B cell (primary cell): Measurements from ENCODE around the gene SLC9A5. TPM values are rescaled to one million over a fixed set of nuclear protein-coding genes. Genes with fewer than 3 reads are reported as not detected.

Experiments
- ATAC-seq: fragments of 200-7000 bp; cut with Tn5 transposase; one replicate; pipeline ENCODE4 v1.10.0; 2021; ENCODE audit warnings: low read depth, mild to moderate bottlenecking, moderate number of reproducible peaks, moderate library complexity
- CTCF ChIA-PET: fragments of 350-600 bp; sonication (Branson Sonifier 250); formaldehyde crosslinking; loops from one replicate; lab custom pipeline; 2021; ENCODE audit warnings: antibody characterized with exemption, inconsistent platforms; lab: Charles Lee
- POLR2A ChIA-PET: fragments of 350-600 bp; sonication (Branson Sonifier 250); formaldehyde crosslinking; loops from one replicate; lab custom pipeline; 2021; ENCODE audit warnings: antibody characterized with exemption; lab: Charles Lee
- DNase-seq: peaks from one replicate; pipeline ENCODE4 v3.0.0; 2013
- H2AFZ ChIP-seq: 2 replicates; pipeline ENCODE4 v1.6.1; 2012; ENCODE audit warnings: mild to moderate bottlenecking, low read depth, low read length; ENCODE audit not compliant: insufficient read depth, poor library complexity, severe bottlenecking
- H3K27ac ChIP-seq, 2 donors: 1 replicate in 1 of 2; 2 replicates in 1 of 2; pipeline ENCODE4 v1.5.1; 2012 to 2013; ENCODE audit warnings: low read length in 2 of 2, mild to moderate bottlenecking in 2 of 2, moderate library complexity in 1 of 2
- H3K27me3 ChIP-seq, 4 experiments: fragments of 200-600 bp in 1 of 4; sonication (generic) in 1 of 4; replicated peaks in 1 of 4; 1 replicate in 2 of 4; 2 replicates in 2 of 4; pipeline versions ENCODE4 v1.6.1 to v1.7.0; 2013 to 2016; ENCODE audit warnings: low read length in 3 of 4, mild to moderate bottlenecking in 2 of 4, mixed read lengths in 1 of 4, moderate library complexity in 1 of 4; ENCODE audit not compliant: insufficient read depth in 4 of 4, control insufficient read depth in 3 of 4; ENCODE audit errors: control extremely low read depth in 1 of 4
- H3K36me3 ChIP-seq, 2 experiments: replicated peaks in 1 of 2; 1 replicate in 1 of 2; 2 replicates in 1 of 2; pipeline versions ENCODE4 v1.6.1 to v1.7.1; 2013; ENCODE audit warnings: low read length in 1 of 2; ENCODE audit not compliant: insufficient read depth in 2 of 2, control insufficient read depth in 1 of 2; ENCODE audit errors: control extremely low read depth in 1 of 2, extremely low read depth in 1 of 2
- H3K4me1 ChIP-seq, 2 donors: fragments of 200-600 bp in 1 of 2; sonication (generic) in 1 of 2; 1 replicate in 1 of 2; 2 replicates in 1 of 2; pipeline versions ENCODE4 v1.5.1 to v1.6.1; 2013 to 2017; ENCODE audit warnings: low read length in 2 of 2; ENCODE audit not compliant: control insufficient read depth in 2 of 2, insufficient read depth in 2 of 2
- H3K4me2 ChIP-seq: replicated peaks from 2 replicates; pipeline ENCODE3; 2012; ENCODE audit warnings: mild to moderate bottlenecking, low read depth, low read length; ENCODE audit not compliant: poor library complexity, severe bottlenecking
- H3K4me3 ChIP-seq, 5 experiments: fragments of 200-600 bp in 1 of 5; sonication (generic) in 1 of 5; 1 replicate in 3 of 5; 2 replicates in 2 of 5; pipeline versions ENCODE4 v1.5.1 to v1.7.0; 2011 to 2016; ENCODE audit warnings: low read length in 4 of 5, mild to moderate bottlenecking in 4 of 5, low read depth in 2 of 5, control low read depth in 1 of 5, moderate library complexity in 1 of 5; ENCODE audit not compliant: insufficient read depth in 1 of 5; ENCODE audit errors: control extremely low read depth in 1 of 5, extremely low read depth in 1 of 5
- H3K79me2 ChIP-seq: fragments of 200-600 bp; sonication (generic); one replicate; pipeline ENCODE4 v1.6.0; 2016; ENCODE audit warnings: low read length; ENCODE audit not compliant: control insufficient read depth, insufficient read depth
- H3K9ac ChIP-seq: fragments of 200-600 bp; sonication (generic); 2 replicates; pipeline ENCODE4 v1.6.1; 2017; ENCODE audit warnings: mild to moderate bottlenecking, low read length, moderate library complexity
- H3K9me3 ChIP-seq, 3 donors: one replicate each; pipeline versions ENCODE4 v1.6.1 to v1.7.1; 2013; ENCODE audit warnings: low read length in 2 of 3; ENCODE audit not compliant: control insufficient read depth in 2 of 3, insufficient read depth in 1 of 3; ENCODE audit errors: control extremely low read depth in 1 of 3
- H4K20me1 ChIP-seq: 2 replicates; pipeline ENCODE4 v1.6.0; 2012; ENCODE audit warnings: mild to moderate bottlenecking, low read length; ENCODE audit not compliant: insufficient read depth, control insufficient read depth, poor library complexity, severe bottlenecking
- H3K27ac Mint-ChIP-seq: one replicate; pipeline ENCODE4 v1.8.0; 2021; ENCODE audit warnings: mixed read lengths
- H3K27me3 Mint-ChIP-seq: one replicate; pipeline ENCODE4 v1.8.0; 2021; ENCODE audit warnings: mixed read lengths
- H3K4me1 Mint-ChIP-seq: one replicate; pipeline ENCODE4 v1.8.0; 2021; ENCODE audit warnings: mixed read lengths
- H3K4me3 Mint-ChIP-seq: one replicate; pipeline ENCODE4 v1.8.0; 2021; ENCODE audit warnings: mixed read lengths
- H3K9me3 Mint-ChIP-seq: one replicate; pipeline ENCODE4 v1.8.0; 2022; ENCODE audit warnings: mixed read lengths; ENCODE audit not compliant: insufficient read depth
- EZH2 ChIP-seq: IDR thresholded peaks from 2 replicates; pipeline ENCODE4 v1.6.1; 2012; ENCODE audit warnings: borderline replicate concordance, low read depth, mild to moderate bottlenecking, moderate library complexity, low read length; ENCODE audit not compliant: insufficient read depth, poor library complexity, severe bottlenecking
- intact Hi-C: fragments of 100-400 bp; cut with micrococcal nuclease; formaldehyde crosslinking; loops from one replicate; pipeline ENCODE4 v1.10.0; 2022
- polyA plus RNA-seq: library from polyadenylated mRNA; depleted of rRNA; stranded (reverse); fragments of >200 nt; gene quantifications from 2 replicates; pipeline ENCODE4 v1.2.3, GENCODE V29; 2012
- small RNA-seq: library from RNA; depleted of rRNA; stranded (forward); fragments of <200 nt; gene quantifications from one replicate; pipeline ENCODE3, GENCODE V24; 2012; ENCODE audit warnings: low replicate concordance, low read depth; ENCODE audit not compliant: insufficient read length
- total RNA-seq, 2 donors: library from RNA; stranded (reverse); fragments of 120-200 nt in 1 of 2; gene quantifications; 1 replicate in 1 of 2; 2 replicates in 1 of 2; pipeline versions ENCODE4 v1.2.3 to v1.2.4, GENCODE V29; 2013 to 2022
- TF ChIP-seq, protein P1 (sequence below): fragments of 200-600 bp; IDR thresholded peaks from one replicate; pipeline ENCODE4 v1.8.0; 2022; ENCODE audit warnings: antibody characterized with exemption, mild to moderate bottlenecking

Gene SLC9A5
- total and polyA plus RNA-seq, 2 donors (not counting 1 experiment from before 2014, with no cell fraction given), result 1.7 TPM

DNA sequence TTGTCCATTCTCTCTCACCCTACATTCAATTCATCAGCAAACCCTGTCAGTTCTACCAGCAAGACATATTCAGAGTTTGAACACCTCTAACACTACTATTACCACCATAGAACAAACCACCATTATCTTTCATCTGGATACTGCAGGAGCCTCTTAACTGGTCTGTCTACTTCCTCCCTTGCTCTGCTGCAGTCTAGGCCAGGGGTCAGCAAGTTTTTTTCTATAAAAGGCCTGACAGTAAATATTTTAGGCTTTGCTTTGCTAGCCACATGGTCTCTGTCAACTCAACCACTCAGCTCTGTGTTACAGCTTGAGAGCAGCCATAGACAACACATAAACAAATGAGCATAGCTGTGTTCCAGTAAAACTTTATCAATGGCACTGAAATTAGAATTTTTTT lies 63.9 kb downstream of the SLC9A5 start:
- CTCF ChIA-PET, result interaction anchor here (0.7 to 1.6 kb wide), 2 partner anchors 12 to 42 kb away, joined by 3 to 9 read pairs; no protein-coding TSS in a partner anchor
- Histone ChIP-seq H3K4me1 (peaks cover 6 to 9% of the 10 kb centered on the region in 2 donors), H3K79me2 (no peaks in the 10 kb centered on the region), H3K4me3 (no peak overlapping the region), H4K20me1 (no peaks in the 10 kb centered on the region), H3K36me3 (no peaks in the 10 kb centered on the region), H3K9ac (no peak overlapping the region), H3K9me3 (no peaks in the 10 kb centered on the region), H3K27me3 (no peaks in the 10 kb centered on the region), H2AFZ (no peak overlapping the region), H3K27ac (no peak overlapping the region), H3K4me2 (no peak overlapping the region)
- POLR2A ChIA-PET, result interaction anchor here (0.7 kb wide), 1 partner anchor 42 kb away, joined by 3 read pairs; no protein-coding TSS in a partner anchor
- H3K4me1 Mint-ChIP-seq, result peaks cover 5% of the 10 kb centered on the region
- H3K4me3 Mint-ChIP-seq, result no peak overlapping the region
- H3K9me3 Mint-ChIP-seq, result no peaks in the 10 kb centered on the region
- intact Hi-C loops, result no loop called here
- DNase-seq (no peak), ATAC-seq (no peak)
- no peak for TF ChIP-seq EZH2
- TF ChIP-seq, protein P1, sequence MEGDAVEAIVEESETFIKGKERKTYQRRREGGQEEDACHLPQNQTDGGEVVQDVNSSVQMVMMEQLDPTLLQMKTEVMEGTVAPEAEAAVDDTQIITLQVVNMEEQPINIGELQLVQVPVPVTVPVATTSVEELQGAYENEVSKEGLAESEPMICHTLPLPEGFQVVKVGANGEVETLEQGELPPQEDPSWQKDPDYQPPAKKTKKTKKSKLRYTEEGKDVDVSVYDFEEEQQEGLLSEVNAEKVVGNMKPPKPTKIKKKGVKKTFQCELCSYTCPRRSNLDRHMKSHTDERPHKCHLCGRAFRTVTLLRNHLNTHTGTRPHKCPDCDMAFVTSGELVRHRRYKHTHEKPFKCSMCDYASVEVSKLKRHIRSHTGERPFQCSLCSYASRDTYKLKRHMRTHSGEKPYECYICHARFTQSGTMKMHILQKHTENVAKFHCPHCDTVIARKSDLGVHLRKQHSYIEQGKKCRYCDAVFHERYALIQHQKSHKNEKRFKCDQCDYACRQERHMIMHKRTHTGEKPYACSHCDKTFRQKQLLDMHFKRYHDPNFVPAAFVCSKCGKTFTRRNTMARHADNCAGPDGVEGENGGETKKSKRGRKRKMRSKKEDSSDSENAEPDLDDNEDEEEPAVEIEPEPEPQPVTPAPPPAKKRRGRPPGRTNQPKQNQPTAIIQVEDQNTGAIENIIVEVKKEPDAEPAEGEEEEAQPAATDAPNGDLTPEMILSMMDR, result no peak
- no peak overlapping the region for H3K27ac Mint-ChIP-seq
- peaks cover 6% of the 10 kb centered on the region for H3K27me3 Mint-ChIP-seq

- intact Hi-C loops, result no loop called here
- H3K9ac ChIP-seq, result no peak overlapping the region
Measured at GRCh38 chr16:67317853-67318252, 69.1 kb downstream of the SLC9A5 start.

More at GRCh38 chr16:67317853-67318252, 69.1 kb downstream of the SLC9A5 start:
- Histone ChIP-seq H3K36me3 (no peaks in the 10 kb centered on the region), H3K4me2 (no peak overlapping the region), H3K4me3 (no peak overlapping the region), H3K27me3 (no peaks in the 10 kb centered on the region), H3K4me1 (no peaks in the 10 kb centered on the region), H3K79me2 (no peaks in the 10 kb centered on the region), H3K27ac (no peak overlapping the region), H4K20me1 (no peaks in the 10 kb centered on the region), H3K9me3 (no peaks in the 10 kb centered on the region), H2AFZ (no peak overlapping the region)
- CTCF ChIA-PET, result interaction anchor here (0.6 kb wide), 1 partner anchor 310 kb away, joined by 3 read pairs; no protein-coding TSS in a partner anchor
- no peak for TF ChIP-seq EZH2
- TF ChIP-seq, protein P1, result no peak
- no peak for ATAC-seq
- POLR2A ChIA-PET, result no interaction called here
- Mint-ChIP-seq H3K4me1 (no peaks in the 10 kb centered on the region), H3K4me3 (no peak overlapping the region), H3K9me3 (no peaks in the 10 kb centered on the region), H3K27me3 (peaks cover 16% of the 10 kb centered on the region), H3K27ac (no peak overlapping the region)
- DNase-seq, result no peak

Small RNA genes within 50 kb of the gene (small RNA-seq; reads per million reads assigned to genes)
- gene MIR328, result not detected

Other genes with a start within 250 kb of the SLC9A5 start
- 89.0 and 101 TPM in 2 replicates for gene CBFB, start 219.8 kb upstream of the SLC9A5 start, total RNA-seq
- 19.5 and 43.2 TPM in 2 replicates for gene CBFB, start 219.8 kb upstream of the SLC9A5 start, polyA plus RNA-seq
- 20.7 and 23.0 TPM in 2 replicates for gene PHAF1, start 139.0 kb upstream of the SLC9A5 start, total RNA-seq
- gene PHAF1, start 139.0 kb upstream of the SLC9A5 start, polyA plus RNA-seq, result 18.5 and 18.8 TPM in 2 replicates
- 1.2 and 1.6 TPM in 2 replicates for gene B3GNT9, start 98.0 kb upstream of the SLC9A5 start, total RNA-seq
- 2.4 and 2.5 TPM in 2 replicates for gene B3GNT9, start 98.0 kb upstream of the SLC9A5 start, polyA plus RNA-seq
- gene TRADD, start 89.1 kb upstream of the SLC9A5 start, total RNA-seq, result 51.9 and 52.4 TPM in 2 replicates
- 66.9 and 73.5 TPM in 2 replicates for gene TRADD, start 89.1 kb upstream of the SLC9A5 start, polyA plus RNA-seq
- gene FBXL8, start 89.0 kb upstream of the SLC9A5 start, total RNA-seq, result 5.1 and 5.8 TPM in 2 replicates
- gene FBXL8, start 89.0 kb upstream of the SLC9A5 start, polyA plus RNA-seq, result 16.1 and 20.5 TPM in 2 replicates
- 7.4 and 11.9 TPM in 2 replicates for gene HSF4, start 84.2 kb upstream of the SLC9A5 start, total RNA-seq
- 12.2 and 29.3 TPM in 2 replicates for gene HSF4, start 84.2 kb upstream of the SLC9A5 start, polyA plus RNA-seq
- 0.66 and 0.96 TPM in 2 replicates for gene NOL3, start 78.4 kb upstream of the SLC9A5 start, total RNA-seq
- gene NOL3, start 78.4 kb upstream of the SLC9A5 start, polyA plus RNA-seq, result 0.60 and 2.3 TPM in 2 replicates
- gene MATCAP1, start 65.0 kb upstream of the SLC9A5 start, total RNA-seq, result 6.2 and 12.4 TPM in 2 replicates
- gene MATCAP1, start 65.0 kb upstream of the SLC9A5 start, polyA plus RNA-seq, result 8.9 and 9.1 TPM in 2 replicates
- not detected in 2 replicates for gene EXOC3L1, start 58.8 kb upstream of the SLC9A5 start, total RNA-seq
- not detected in 2 replicates for gene EXOC3L1, start 58.8 kb upstream of the SLC9A5 start, polyA plus RNA-seq
- 104 and 106 TPM in 2 replicates for gene E2F4, start 56.8 kb upstream of the SLC9A5 start, total RNA-seq
- gene E2F4, start 56.8 kb upstream of the SLC9A5 start, polyA plus RNA-seq, result 188 and 195 TPM in 2 replicates
- 8.3 and 9.6 TPM in 2 replicates for gene ELMO3, start 49.8 kb upstream of the SLC9A5 start, total RNA-seq
- 7.9 and 9.1 TPM in 2 replicates for gene ELMO3, start 49.8 kb upstream of the SLC9A5 start, polyA plus RNA-seq
- gene TMEM208, start 21.8 kb upstream of the SLC9A5 start, total RNA-seq, result 36.3 and 40.4 TPM in 2 replicates
- gene TMEM208, start 21.8 kb upstream of the SLC9A5 start, polyA plus RNA-seq, result 31.5 and 36.1 TPM in 2 replicates
- 46.9 and 47.3 TPM in 2 replicates for gene FHOD1, start 1.5 kb upstream of the SLC9A5 start, total RNA-seq
- 44.1 and 46.3 TPM in 2 replicates for gene FHOD1, start 1.5 kb upstream of the SLC9A5 start, polyA plus RNA-seq
- 6.0 and 6.7 TPM in 2 replicates for gene PLEKHG4, start 30.6 kb downstream of the SLC9A5 start, total RNA-seq
- gene PLEKHG4, start 30.6 kb downstream of the SLC9A5 start, polyA plus RNA-seq, result 4.6 and 7.1 TPM in 2 replicates
- gene KCTD19, start 77.8 kb downstream of the SLC9A5 start, total RNA-seq, result not detected in 2 replicates
- 0.22 and 0.52 TPM in 2 replicates for gene KCTD19, start 77.8 kb downstream of the SLC9A5 start, polyA plus RNA-seq
- gene LRRC36, start 77.8 kb downstream of the SLC9A5 start, total RNA-seq, result not detected in 2 replicates
- 0.98 and 1.5 TPM in 2 replicates for gene LRRC36, start 77.8 kb downstream of the SLC9A5 start, polyA plus RNA-seq
- gene TPPP3, start 144.5 kb downstream of the SLC9A5 start, total RNA-seq, result not detected in 2 replicates
- 0.29 and 0.31 TPM in 2 replicates for gene TPPP3, start 144.5 kb downstream of the SLC9A5 start, polyA plus RNA-seq
- gene ZDHHC1, start 167.5 kb downstream of the SLC9A5 start, total RNA-seq, result 2.4 and 2.8 TPM in 2 replicates
- 0.58 and 0.71 TPM in 2 replicates for gene ZDHHC1, start 167.5 kb downstream of the SLC9A5 start, polyA plus RNA-seq
- not detected in 2 replicates for gene HSD11B2, start 182.1 kb downstream of the SLC9A5 start, total RNA-seq
- gene HSD11B2, start 182.1 kb downstream of the SLC9A5 start, polyA plus RNA-seq, result 0.06 and 0.09 TPM in 2 replicates
- gene ATP6V0D1, start 232.2 kb downstream of the SLC9A5 start, total RNA-seq, result 59.7 and 62.1 TPM in 2 replicates
- 56.3 and 91.0 TPM in 2 replicates for gene ATP6V0D1, start 232.2 kb downstream of the SLC9A5 start, polyA plus RNA-seq
- not detected in 2 replicates for gene AGRP, start 234.6 kb downstream of the SLC9A5 start, total RNA-seq
- gene AGRP, start 234.6 kb downstream of the SLC9A5 start, polyA plus RNA-seq, result not detected in 2 replicates